HepG2 (cell line): ENCODE measurements around the gene ARG2. TPM values are rescaled to one million over a fixed set of nuclear protein-coding genes. Genes with fewer than 3 reads are reported as not detected.

Experiments used
- ATF5 ChIP-seq: sonication (generic); formaldehyde crosslinking; IDR thresholded peaks from 2 replicates; pipeline ENCODE4 v1.4.0; 2020; ENCODE audit warnings: mild to moderate bottlenecking, low read depth, missing genetic modification reagents
- CREB1 ChIP-seq, 2 experiments: fragments of 450-650 bp in 1 of 2; IDR thresholded peaks; 2 replicates each; pipeline ENCODE4 v1.6.1; 2016 to 2017; ENCODE audit warnings: control low read depth in 1 of 2, mild to moderate bottlenecking in 1 of 2, missing compliant biosample characterization in 1 of 2, missing genetic modification characterization in 1 of 2
- FOXP1 ChIP-seq, 2 experiments: fragments of 450-650 bp in 1 of 2; IDR thresholded peaks; 2 replicates each; pipeline ENCODE4 v1.6.1; 2017 to 2018; ENCODE audit warnings: antibody characterized with exemption in 1 of 2
- HNRNPLL ChIP-seq: fragments of 200-400 bp; formaldehyde crosslinking; IDR thresholded peaks from 2 replicates; pipeline ENCODE4 v1.6.1; 2017; ENCODE audit warnings: mild to moderate bottlenecking, low read depth, low read length; ENCODE audit not compliant: poor library complexity, severe bottlenecking
- KLF9 ChIP-seq: IDR thresholded peaks from 2 replicates; pipeline ENCODE4 v1.6.1; 2016; ENCODE audit warnings: low read depth
- NFE2L2 ChIP-seq: fragments of 150-350 bp; IDR thresholded peaks from 2 replicates; pipeline ENCODE4 v1.6.1; 2014; ENCODE audit warnings: low read length
- RXRA ChIP-seq: sonication (generic); formaldehyde crosslinking; IDR thresholded peaks from 2 replicates; pipeline ENCODE4 v1.5.1; 2020; ENCODE audit warnings: missing genetic modification reagents
- SOX13 ChIP-seq, 3 experiments: fragments of 450-650 bp in 1 of 3; sonication (generic) in 1 of 3; formaldehyde crosslinking in 1 of 3; IDR thresholded peaks in 2 of 3; conservative IDR thresholded peaks in 1 of 3; 2 replicates each; pipeline versions ENCODE4 v1.5.0 to v1.6.1; 2016 to 2020; ENCODE audit warnings: antibody characterized with exemption in 1 of 3, mild to moderate bottlenecking in 1 of 3, missing compliant biosample characterization in 1 of 3, missing genetic modification reagents in 1 of 3, moderate library complexity in 1 of 3
- TFDP2 ChIP-seq: sonication (generic); formaldehyde crosslinking; IDR thresholded peaks from 2 replicates; pipeline ENCODE4 v1.4.0; 2020; ENCODE audit warnings: missing genetic modification reagents
- ZBTB40 ChIP-seq, 2 experiments: fragments of 450-650 bp in 1 of 2; sonication (generic) in 1 of 2; formaldehyde crosslinking in 1 of 2; IDR thresholded peaks; 2 replicates each; pipeline versions ENCODE4 v1.6.1 to v1.8.0; 2016 to 2022; ENCODE audit warnings: antibody characterized with exemption in 1 of 2, mild to moderate bottlenecking in 1 of 2, missing genetic modification reagents in 1 of 2
- ZFP91 ChIP-seq: sonication (generic); formaldehyde crosslinking; IDR thresholded peaks from 2 replicates; pipeline ENCODE4 v1.9.0; 2022; ENCODE audit warnings: missing genetic modification reagents, mild to moderate bottlenecking, borderline replicate concordance
- ZNF432 ChIP-seq: sonication (generic); formaldehyde crosslinking; IDR thresholded peaks from 2 replicates; pipeline ENCODE4 v1.5.0; 2020; ENCODE audit warnings: missing genetic modification reagents, mild to moderate bottlenecking, borderline replicate concordance
- ZSCAN20 ChIP-seq: sonication (generic); formaldehyde crosslinking; IDR thresholded peaks from 2 replicates; pipeline ENCODE4 v1.4.0; 2020; ENCODE audit warnings: missing genetic modification reagents, mild to moderate bottlenecking, borderline replicate concordance
- polyA plus RNA-seq, 8 experiments: library from polyadenylated mRNA; depleted of rRNA in 3 of 8; stranded (reverse) in 7 of 8; unstranded in 1 of 8; fragments of >200 nt; fragmentation: Illumina TruSeq in 4 of 8; extraction: Trizol in 4 of 8; gene quantifications; 2 replicates each; pipeline versions ENCODE4 v1.2.1 to v1.2.3, GENCODE V29; 2011 to 2016; ENCODE audit warnings: low read depth in 4 of 8, missing spikeins in 1 of 8, mixed read lengths in 1 of 8; ENCODE audit not compliant: insufficient read depth in 1 of 8
- total RNA-seq, 5 experiments: library from RNA; depleted of rRNA; stranded (reverse); fragments of >200 nt; fragmentation: Illumina TruSeq; extraction: Trizol; gene quantifications; 2 replicates each; pipeline ENCODE4 v1.2.3, GENCODE V29; 2016; ENCODE audit warnings: low read depth in 1 of 5

The ARG2 gene
- total and polyA plus RNA-seq, 2 of the 13 experiments (the other 11 are each of a cell fraction or from before 2014, with no cell fraction given), result 37.5 to 73.6 TPM

- TF ChIP-seq ZNF432 (CRISPR knock-in tag) (no peak), TFDP2 (CRISPR knock-in tag) (peak; percentile 76), ZSCAN20 (no peak), HNRNPLL (peak; percentile 58), CREB1 (IDR thresholded peaks at IDR 0.05) (peak; percentile 100), CREB1 (CRISPR knock-in tag; IDR thresholded peaks at IDR 0.05) (peak; percentile 94), KLF9 (CRISPR knock-in tag) (peak; percentile 38; the same call in 1 of the 2 replicates), FOXP1 (IDR thresholded peaks at IDR 0.05) (no peak), FOXP1 (CRISPR knock-in tag; IDR thresholded peaks at IDR 0.05) (no peak; the same call in 1 of the 2 replicates), RXRA (CRISPR knock-in tag) (peak; percentile 86), SOX13 (IDR thresholded peaks at IDR 0.05) (no peak), SOX13 (CRISPR knock-in tag; conservative IDR thresholded peaks at IDR 0.05 in 1 of 2, IDR thresholded peaks at IDR 0.05 in 1 of 2) (peak in 1 of 2 experiments; percentile 55; a peak in 1 of 4 replicates), ZBTB40 (IDR thresholded peaks at IDR 0.05) (no peak), ZBTB40 (CRISPR knock-in tag; IDR thresholded peaks at IDR 0.05) (peak; percentile 56; the same call in 1 of the 2 replicates), ATF5 (CRISPR knock-in tag) (no peak), NFE2L2 (no peak), ZFP91 (CRISPR knock-in tag) (peak; percentile 82; the same call in 1 of the 2 replicates)
Measured at GRCh38 chr14:67619446-67620216, at the start of gene ARG2 (continued).
